Astrocyte of the cerebellum (primary cell): ENCODE data around the gene WDR47.
"Not testable (repeated sequence)": the region's sequence is repeated elsewhere in the genome, so short reads cannot be mapped to it uniquely, and the experiment has no call there.

Source experiments
- DNase-seq: peaks from one replicate; pipeline ENCODE4 v3.0.0-alpha.2; 2011; ENCODE audit warnings: low read depth
- H3K4me3 ChIP-seq: 2 replicates; pipeline ENCODE4 v1.5.1; 2011; ENCODE audit warnings: mild to moderate bottlenecking, low read depth, low read length, moderate library complexity
- CTCF ChIP-seq: IDR thresholded peaks from 2 replicates; pipeline ENCODE4 v1.5.1; 2012; ENCODE audit warnings: low read length, low read depth, moderate library complexity, mild to moderate bottlenecking; ENCODE audit errors: missing control alignments
- in situ Hi-C: cut with HindIII; loops from 2 replicates; pipeline ENCODE4 v1.10.0; 2017; ENCODE audit warnings: low sequenced_read_pairs

Gene WDR47

GRCh38 chr1:109069294-109069693 lies 27.4 kb upstream of the WDR47 start:
- DNase-seq: no peak
- in situ Hi-C loops: no loop called here
- no peak for TF ChIP-seq CTCF
- H3K4me3 ChIP-seq: no peak overlapping the region

GRCh38 chr1:109067883-109068282 lies 26.0 kb upstream of the WDR47 start:
- DNase-seq: no peak
- TF ChIP-seq CTCF: no peak
- no peak overlapping the region for H3K4me3 ChIP-seq
- in situ Hi-C loops: no loop called here

DNA sequence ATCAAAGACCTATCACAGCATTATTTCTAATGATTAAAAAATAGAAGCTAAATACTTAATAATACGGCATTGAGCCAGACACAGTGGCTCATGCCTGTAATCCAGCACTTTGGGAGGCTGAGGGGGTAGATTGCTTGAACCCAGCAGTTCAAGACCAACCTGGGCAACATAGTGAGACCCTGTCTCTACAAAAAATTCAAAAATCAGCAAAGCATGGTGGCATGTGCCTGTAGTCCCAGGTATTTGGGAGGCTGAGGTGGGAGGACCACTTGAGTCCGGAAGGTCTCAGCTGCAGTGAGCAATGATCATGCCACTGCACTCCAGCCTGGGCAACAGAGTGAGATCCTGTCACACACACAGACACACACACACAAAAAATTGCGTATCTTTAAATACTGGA lies 23.2 kb upstream of the WDR47 start:
- no peak for TF ChIP-seq CTCF
- DNase-seq: no peak
- H3K4me3 ChIP-seq: no peak overlapping the region
- in situ Hi-C loops: no loop called here

GRCh38 chr1:109061183-109061582 lies 19.3 kb upstream of the WDR47 start:
- in situ Hi-C loops: no loop called here
- TF ChIP-seq CTCF: no peak
- DNase-seq: no peak

GRCh38 chr1:109060707-109061106 lies 18.8 kb upstream of the WDR47 start:
- no peak for TF ChIP-seq CTCF
- DNase-seq: no peak
- in situ Hi-C loops: no loop called here
- no peak overlapping the region for H3K4me3 ChIP-seq

More at GRCh38 chr1:109061183-109061582, 19.3 kb upstream of the WDR47 start:
- no peak overlapping the region for H3K4me3 ChIP-seq

DNA sequence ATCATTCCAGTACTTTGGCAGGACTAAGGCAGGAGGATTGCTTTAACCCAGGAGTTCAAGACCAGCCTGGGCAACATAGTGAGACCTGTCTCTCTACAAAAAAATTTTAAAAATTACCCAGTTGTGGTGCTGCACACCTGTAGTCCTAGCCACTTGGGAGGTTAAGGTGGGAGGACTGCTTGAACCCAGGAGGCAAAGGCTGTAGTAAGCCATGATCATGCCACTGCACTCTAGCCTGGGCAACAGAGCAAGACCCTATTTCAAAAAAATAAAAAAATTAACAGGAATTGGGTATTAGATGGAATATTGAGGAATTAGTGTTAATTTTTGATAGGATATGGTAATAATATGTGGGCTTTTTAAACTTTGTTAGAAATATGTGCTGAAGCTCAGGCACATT lies 17.1 kb upstream of the WDR47 start:
- no peak for TF ChIP-seq CTCF
- no peak for DNase-seq
- no peak overlapping the region for H3K4me3 ChIP-seq
- in situ Hi-C loops: no loop called here

DNA sequence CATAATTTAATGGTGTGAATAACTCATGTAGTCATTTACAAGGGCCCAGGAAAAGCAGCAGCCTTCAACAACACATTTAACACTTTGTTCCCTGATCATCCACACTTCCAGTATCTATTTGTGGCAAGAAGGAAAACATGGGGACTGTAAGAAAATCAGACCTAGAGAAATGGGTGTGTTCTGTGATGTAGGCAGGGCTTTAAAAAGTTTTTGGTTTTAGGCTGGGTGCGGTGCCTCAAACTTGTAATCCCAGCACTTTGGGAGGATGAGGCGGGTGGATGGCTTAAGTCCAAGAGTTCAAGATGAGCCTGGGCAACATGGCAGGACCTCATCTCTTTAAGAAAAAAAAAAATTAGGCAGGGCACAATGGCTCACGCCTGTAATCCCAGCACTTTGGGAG lies 14.2 kb upstream of the WDR47 start:
- no peak for TF ChIP-seq CTCF
- in situ Hi-C loops: no loop called here
- DNase-seq: no peak

GRCh38 chr1:109052145-109052544 lies 10.2 kb upstream of the WDR47 start:
- H3K4me3 ChIP-seq, DNase-seq, in situ Hi-C loops: not testable (repeated sequence)

More for the DNA sequence above, 14.2 kb upstream of the WDR47 start:
- no peak overlapping the region for H3K4me3 ChIP-seq
